GM18499 (cell line): ENCODE results near the gene DMKN.

Experiments
- ATAC-seq: cut with Tn5 transposase; IDR thresholded peaks from one replicate; pipeline ENCODE4 v1.9.1; 2021; ENCODE audit warnings: moderate number of reproducible peaks; ENCODE audit not compliant: insufficient read depth, unreplicated experiment

Gene DMKN

GRCh38 chr19:35549879-35550523 is 36.6 kb upstream of the DMKN start:
- ATAC-seq = no peak

GRCh38 chr19:35549174-35549788 is 35.8 kb upstream of the DMKN start:
- ATAC-seq = no peak

- ATAC-seq = no peak
Observed at GRCh38 chr19:35546532-35546931, 33.1 kb upstream of the DMKN start.

GRCh38 chr19:35545855-35546381 is 32.5 kb upstream of the DMKN start:
- no peak for ATAC-seq

GRCh38 chr19:35545001-35545854 is 31.8 kb upstream of the DMKN start, which contains the start of gene TMEM147:
TMEM147 (plus strand) TSS chr19:35545626; CDS start chr19:35545740, 114 bp downstream.
- no peak for ATAC-seq

- no peak for ATAC-seq
Observed at GRCh38 chr19:35544110-35544802, 30.8 kb upstream of the DMKN start.

- ATAC-seq = no peak
Observed at GRCh38 chr19:35543280-35544109, 30.0 kb upstream of the DMKN start.

GRCh38 chr19:35542209-35542608 is 28.8 kb upstream of the DMKN start:
- no peak for ATAC-seq

- ATAC-seq = no peak
Observed at GRCh38 chr19:35540356-35540927, 27.0 kb upstream of the DMKN start.

- no peak for ATAC-seq
Observed at GRCh38 chr19:35539850-35540249, 26.4 kb upstream of the DMKN start.

GRCh38 chr19:35539314-35539713 is 25.9 kb upstream of the DMKN start:
- no peak for ATAC-seq

GRCh38 chr19:35534803-35535480 is 21.5 kb upstream of the DMKN start:
- no peak for ATAC-seq

- no peak for ATAC-seq
Observed at GRCh38 chr19:35533822-35534392, 20.5 kb upstream of the DMKN start.

GRCh38 chr19:35533201-35533821 is 19.9 kb upstream of the DMKN start, which contains the start of gene GAPDHS:
GAPDHS (plus strand) TSS chr19:35533456; CDS start chr19:35533528, 72 bp downstream.
- ATAC-seq = no peak

- ATAC-seq = no peak
Observed at GRCh38 chr19:35531291-35531690, 17.8 kb upstream of the DMKN start.

GRCh38 chr19:35529241-35530218 is 16.1 kb upstream of the DMKN start:
- ATAC-seq = no peak
